IMR-90 (cell line): ENCODE measurements around the gene ZNF296.

ENCODE experiments used
- BHLHE40 ChIP-seq: fragments of 150-350 bp; IDR thresholded peaks from 2 replicates; pipeline ENCODE4 v1.6.1; 2016; ENCODE audit warnings: mild to moderate bottlenecking, low read depth, low read length
- CHD1 ChIP-seq: IDR thresholded peaks from 2 replicates; pipeline ENCODE4 v1.6.1; 2012; ENCODE audit warnings: low read depth, low read length, improper control_type of control experiment
- FOS ChIP-seq: fragments of 150-350 bp; IDR thresholded peaks from 2 replicates; pipeline ENCODE4 v1.6.1; 2016; ENCODE audit warnings: low read depth, low read length
- MAZ ChIP-seq: IDR thresholded peaks from 2 replicates; pipeline ENCODE4 v1.6.1; 2012; ENCODE audit warnings: low read depth, mild to moderate bottlenecking, low read length, improper control_type of control experiment, moderate library complexity, borderline replicate concordance
- MXI1 ChIP-seq: IDR thresholded peaks from 2 replicates; pipeline ENCODE4 v1.6.1; 2012; ENCODE audit warnings: low read depth, mild to moderate bottlenecking, low read length, moderate library complexity, borderline replicate concordance
- NFE2L2 ChIP-seq: fragments of 150-350 bp; IDR thresholded peaks from 2 replicates; pipeline ENCODE4 v1.6.1; 2016; ENCODE audit warnings: low read depth, mild to moderate bottlenecking, low read length
- POLR2A ChIP-seq: IDR thresholded peaks from 2 replicates; pipeline ENCODE4 v1.6.1; 2012; ENCODE audit warnings: mild to moderate bottlenecking, low read depth, low read length
- RAD21 ChIP-seq: IDR thresholded peaks from 2 replicates; pipeline ENCODE4 v1.6.1; 2012; ENCODE audit warnings: low read length, improper control_type of control experiment
- RCOR1 ChIP-seq: IDR thresholded peaks from 2 replicates; pipeline ENCODE4 v1.6.1; 2012; ENCODE audit warnings: mild to moderate bottlenecking, low read length, improper control_type of control experiment; ENCODE audit not compliant: insufficient replicate concordance
- RFX5 ChIP-seq: IDR thresholded peaks from 2 replicates; pipeline ENCODE4 v1.8.0; 2012; ENCODE audit warnings: low read depth, mild to moderate bottlenecking, low read length, moderate library complexity
- SMC3 ChIP-seq: fragments of 150-350 bp; IDR thresholded peaks from 2 replicates; pipeline ENCODE4 v1.6.1; 2016; ENCODE audit warnings: low read depth, mild to moderate bottlenecking, antibody characterized with exemption, low read length, moderate library complexity
- TF ChIP-seq, protein P1 (sequence below): conservative IDR thresholded peaks from 2 replicates; pipeline ENCODE4 v1.5.1; 2012; ENCODE audit warnings: mild to moderate bottlenecking, low read depth, low read length, improper control_type of control experiment
- TF ChIP-seq, protein P2 (sequence below): fragments of 150-350 bp; IDR thresholded peaks from 2 replicates; pipeline ENCODE4 v1.6.1; 2017; ENCODE audit warnings: mild to moderate bottlenecking, antibody characterized with exemption, low read length, low read depth

DNA sequence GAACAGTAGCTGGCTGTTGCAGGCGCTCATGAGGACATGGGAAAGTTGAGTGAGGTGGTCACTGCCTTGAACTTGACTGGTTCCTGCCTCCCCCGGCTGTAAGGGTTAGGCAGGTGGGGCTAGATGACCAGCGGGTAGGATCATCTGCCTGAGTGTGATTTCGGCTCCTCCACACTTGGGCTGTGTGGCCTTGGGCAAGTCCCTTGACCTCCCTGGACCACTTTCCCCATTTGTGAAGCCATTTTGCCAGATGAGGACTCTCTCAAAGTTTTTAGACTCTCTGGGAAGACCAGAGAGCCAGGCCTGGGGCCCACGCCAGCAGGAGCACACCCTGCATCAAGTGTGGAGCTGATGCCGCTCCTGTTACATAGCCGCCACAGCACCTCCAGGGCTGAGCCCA, 26.2 kb upstream of the ZNF296 start:
- TF ChIP-seq, protein P1, sequence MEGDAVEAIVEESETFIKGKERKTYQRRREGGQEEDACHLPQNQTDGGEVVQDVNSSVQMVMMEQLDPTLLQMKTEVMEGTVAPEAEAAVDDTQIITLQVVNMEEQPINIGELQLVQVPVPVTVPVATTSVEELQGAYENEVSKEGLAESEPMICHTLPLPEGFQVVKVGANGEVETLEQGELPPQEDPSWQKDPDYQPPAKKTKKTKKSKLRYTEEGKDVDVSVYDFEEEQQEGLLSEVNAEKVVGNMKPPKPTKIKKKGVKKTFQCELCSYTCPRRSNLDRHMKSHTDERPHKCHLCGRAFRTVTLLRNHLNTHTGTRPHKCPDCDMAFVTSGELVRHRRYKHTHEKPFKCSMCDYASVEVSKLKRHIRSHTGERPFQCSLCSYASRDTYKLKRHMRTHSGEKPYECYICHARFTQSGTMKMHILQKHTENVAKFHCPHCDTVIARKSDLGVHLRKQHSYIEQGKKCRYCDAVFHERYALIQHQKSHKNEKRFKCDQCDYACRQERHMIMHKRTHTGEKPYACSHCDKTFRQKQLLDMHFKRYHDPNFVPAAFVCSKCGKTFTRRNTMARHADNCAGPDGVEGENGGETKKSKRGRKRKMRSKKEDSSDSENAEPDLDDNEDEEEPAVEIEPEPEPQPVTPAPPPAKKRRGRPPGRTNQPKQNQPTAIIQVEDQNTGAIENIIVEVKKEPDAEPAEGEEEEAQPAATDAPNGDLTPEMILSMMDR: no peak
- no peak for TF ChIP-seq POLR2A
- TF ChIP-seq RFX5: no peak
- no peak for TF ChIP-seq RCOR1
- no peak for TF ChIP-seq BHLHE40
- no peak for TF ChIP-seq RAD21
- no peak for TF ChIP-seq FOS
- TF ChIP-seq SMC3: no peak
- no peak for TF ChIP-seq CHD1
- TF ChIP-seq MAZ: no peak
- TF ChIP-seq MXI1: no peak
- TF ChIP-seq, protein P2, sequence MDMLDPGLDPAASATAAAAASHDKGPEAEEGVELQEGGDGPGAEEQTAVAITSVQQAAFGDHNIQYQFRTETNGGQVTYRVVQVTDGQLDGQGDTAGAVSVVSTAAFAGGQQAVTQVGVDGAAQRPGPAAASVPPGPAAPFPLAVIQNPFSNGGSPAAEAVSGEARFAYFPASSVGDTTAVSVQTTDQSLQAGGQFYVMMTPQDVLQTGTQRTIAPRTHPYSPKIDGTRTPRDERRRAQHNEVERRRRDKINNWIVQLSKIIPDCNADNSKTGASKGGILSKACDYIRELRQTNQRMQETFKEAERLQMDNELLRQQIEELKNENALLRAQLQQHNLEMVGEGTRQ: no peak
- TF ChIP-seq NFE2L2: no peak
